ENCODE data around the gene TRIM8. TPM values are rescaled to one million over a fixed set of nuclear protein-coding genes. Genes with fewer than 3 reads are reported as not detected.

The TRIM8 gene
- total and polyA plus RNA-seq, 2 of the 4 experiments (the other 2 are of a cell fraction): 25.5 to 126 TPM

- peak overlapping the region; percentile 93 for H3K23ac ChIP-seq (ENCODE audit: low read depth, low read length)
- no peaks in the 10 kb centered on the region for H3K27me3 ChIP-seq (ENCODE audit: control insufficient read depth, insufficient read depth, low read length)
- peaks cover 11 to 50% of the 10 kb centered on the region in 2 experiments; a peak in 3 of 4 replicates for H3K79me1 ChIP-seq (ENCODE audit: low read depth in 1 of 2, low read length in 2 of 2)
- peak overlapping the region; percentile 21; the same call in 1 of the 2 replicates for H4K5ac ChIP-seq (ENCODE audit: low read depth, low read length)
- peak overlapping the region; percentile 70; the same call in 2 of the 3 replicates for H2BK15ac ChIP-seq (ENCODE audit: low read depth, low read length)
- in situ Hi-C loops (cut with MboI; ENCODE audit: low sequenced_read_pairs) (no loop called here), dilution Hi-C loops (cut with HindIII; ENCODE audit: low sequenced_read_pairs, unreplicated experiment) (no loop called here), intact Hi-C loops (cut with micrococcal nuclease) (loop anchor here (1.0 kb wide), 1 partner anchor 39 kb away; no protein-coding TSS in a partner anchor)
- peak overlapping the region; percentile 29; the same call in 1 of the 2 replicates for H3K9ac ChIP-seq (ENCODE audit: low read depth, low read length)
- H3K4me3 ChIP-seq (ENCODE audit: insufficient read depth, low read depth, low read length): no peak overlapping the region
- BruUV-seq (replicated peaks): no TSS peak
- peak overlapping the region; percentile 21 to 78 for H4K8ac ChIP-seq (ENCODE audit: low read depth in 2 of 2, low read length in 2 of 2)
- H2BK20ac ChIP-seq (ENCODE audit: low read depth, low read length): peak overlapping the region; percentile 88
- peak overlapping the region; percentile 74 for H3K14ac ChIP-seq (replicated peaks; ENCODE audit: low read depth, low read length)
- peak overlapping the region; percentile 58 for H2AFZ ChIP-seq (replicated peaks; ENCODE audit: low read length, poor library complexity)
- H2AK9ac ChIP-seq (replicated peaks; ENCODE audit: low read depth, low read length, poor library complexity): peak overlapping the region; percentile 65
- ChIA-PET POLR2A (ENCODE audit: unreplicated experiment) (no interaction called here), CTCF (interaction anchor here (1.1 kb wide), 1 partner anchor 9 kb away, joined by 3 read pairs; no protein-coding TSS in a partner anchor)
- H2BK5ac ChIP-seq (ENCODE audit: low read depth, low read length, poor library complexity, severe bottlenecking): peak overlapping the region; percentile 86
- peak overlapping the region; percentile 32 for H3K4me2 ChIP-seq (ENCODE audit: low read depth, low read length)
- WGBS, 2 experiments (ENCODE audit: extremely low coverage in 2 of 2, insufficient read length in 1 of 2): 33% methylated on average over 1 of the region's 7 CpGs; no CpG with 5 or more reads in 1 of the 2 experiments
- H3K18ac ChIP-seq (ENCODE audit: low read depth, low read length): peak overlapping the region; percentile 66
- peak overlapping the region; percentile 63 for H4K91ac ChIP-seq (ENCODE audit: insufficient read depth, low read depth, low read length)
- no peaks in the 10 kb centered on the region for H4K20me1 ChIP-seq (ENCODE audit: insufficient read depth, low read length)
- H3K36me3 ChIP-seq (ENCODE audit: control insufficient read depth, insufficient read depth, low read length): peaks cover 22% of the 10 kb centered on the region
- H2BK120ac ChIP-seq (ENCODE audit: low read depth, low read length): peak overlapping the region; percentile 91
- H3K27ac ChIP-seq (ENCODE audit: insufficient read depth, low read length): peak overlapping the region; percentile 82
- TF ChIP-seq RCOR1 (IDR thresholded peaks at IDR 0.05; ENCODE audit: insufficient replicate concordance, low read length): peak; percentile 13
- no peak for TF ChIP-seq POLR2A (IDR thresholded peaks at IDR 0.05; ENCODE audit: low read depth, low read length)
- peak; percentile 2; the same call in 1 of the 2 replicates for TF ChIP-seq RAD21 (IDR thresholded peaks at IDR 0.05; ENCODE audit: low read length)
- TF ChIP-seq NFE2L2 (IDR thresholded peaks at IDR 0.05; ENCODE audit: low read depth, low read length): no peak
- TF ChIP-seq SMC3 (IDR thresholded peaks at IDR 0.05; ENCODE audit: low read depth, low read length): no peak
- TF ChIP-seq CEBPB (IDR thresholded peaks at IDR 0.05; ENCODE audit: low read depth, low read length): peak; percentile 71
- H2AK5ac ChIP-seq (ENCODE audit: low read depth, low read length): peak overlapping the region; percentile 87
- H3K4me1 ChIP-seq (ENCODE audit: control insufficient read depth, insufficient read depth, low read length): peaks cover 46% of the 10 kb centered on the region
- H3K4ac ChIP-seq (ENCODE audit: low read depth, low read length): peak overlapping the region; percentile 92
- H3K56ac ChIP-seq (ENCODE audit: extremely low read depth, insufficient read depth, low read length): peak overlapping the region; percentile 19
- peak; percentile 62 for ATAC-seq (ENCODE audit: low read depth)
- DNase-seq: peak; percentile 52
- peaks cover 41% of the 10 kb centered on the region for H3K9me1 ChIP-seq (ENCODE audit: insufficient read depth, low read length)
- H3K9me3 ChIP-seq (ENCODE audit: control insufficient read depth, insufficient read depth, low read length): no peaks in the 10 kb centered on the region
Measured at GRCh38 chr10:102603946-102604345, 40.3 kb upstream of the TRIM8 start.
